Measurements from ENCODE around the gene SPC24.
"Not testable (repeated sequence)": the region's sequence is repeated elsewhere in the genome, so short reads cannot be mapped to it uniquely, and the experiment has no call there.

SPC24 gene

DNA sequence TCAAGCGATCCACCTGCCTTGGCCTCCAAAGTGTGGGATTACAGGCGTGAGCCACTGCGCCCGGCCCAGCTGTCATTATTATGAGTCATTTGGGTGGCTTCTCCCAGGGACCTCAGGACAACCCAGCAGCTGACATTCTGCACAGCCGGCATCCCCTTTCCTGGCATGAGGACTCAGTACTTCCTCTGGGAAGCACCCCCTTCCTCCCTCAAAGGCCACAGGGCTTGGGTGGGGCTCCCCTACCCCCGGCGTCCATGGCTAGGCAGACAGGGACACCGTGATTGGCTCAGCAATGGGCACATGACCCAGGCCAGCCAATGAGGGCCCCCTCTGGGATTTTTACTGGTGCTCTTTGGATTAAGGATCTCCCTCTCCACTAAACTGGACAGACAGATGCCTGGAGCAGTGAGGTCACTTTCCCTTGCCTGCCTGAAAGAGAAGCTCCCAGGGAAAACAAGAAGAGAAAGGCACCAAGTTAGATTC lies 35.7 kb upstream of the SPC24 start:
- DNase-seq = no peak

DNA sequence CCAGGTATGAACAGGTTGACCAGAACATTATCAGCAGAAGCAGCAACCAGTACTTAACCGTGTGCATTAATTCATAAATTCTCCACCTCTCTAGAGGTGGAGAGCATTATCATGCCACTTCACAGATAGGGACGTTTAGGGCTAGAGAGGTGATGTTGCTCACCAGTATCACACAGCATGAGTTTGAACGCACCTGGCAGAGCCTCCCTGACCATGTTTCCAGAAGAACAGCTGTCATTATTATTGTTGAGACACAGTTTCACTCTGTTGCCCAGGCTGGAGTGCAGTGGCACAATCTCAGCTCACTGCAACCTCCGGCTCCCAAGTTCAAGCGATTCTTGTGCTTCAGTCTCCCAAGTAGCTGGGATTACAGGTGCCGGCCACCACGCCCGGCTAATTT lies 34.9 kb upstream of the SPC24 start:
- no peak for DNase-seq

DNA sequence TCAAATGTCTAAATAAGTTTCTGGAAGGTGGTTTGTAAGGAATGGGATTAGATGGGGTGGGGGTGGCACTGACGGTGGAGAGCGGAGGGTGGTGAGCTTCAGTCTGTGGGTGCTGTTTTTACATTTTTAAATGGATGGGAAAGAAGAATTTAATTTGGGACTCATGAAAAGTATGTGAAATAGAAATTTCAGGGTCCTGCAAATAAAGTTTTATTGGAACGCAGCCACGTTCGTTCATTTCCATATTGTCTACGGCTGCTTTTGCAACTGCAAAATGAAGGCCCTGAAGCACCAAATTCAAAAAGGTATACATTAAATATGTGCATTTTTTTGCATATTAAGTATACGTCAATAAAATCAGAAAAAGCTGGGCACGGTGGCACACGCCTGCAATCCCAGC lies 31.9 kb upstream of the SPC24 start:
- no peak for DNase-seq

DNA sequence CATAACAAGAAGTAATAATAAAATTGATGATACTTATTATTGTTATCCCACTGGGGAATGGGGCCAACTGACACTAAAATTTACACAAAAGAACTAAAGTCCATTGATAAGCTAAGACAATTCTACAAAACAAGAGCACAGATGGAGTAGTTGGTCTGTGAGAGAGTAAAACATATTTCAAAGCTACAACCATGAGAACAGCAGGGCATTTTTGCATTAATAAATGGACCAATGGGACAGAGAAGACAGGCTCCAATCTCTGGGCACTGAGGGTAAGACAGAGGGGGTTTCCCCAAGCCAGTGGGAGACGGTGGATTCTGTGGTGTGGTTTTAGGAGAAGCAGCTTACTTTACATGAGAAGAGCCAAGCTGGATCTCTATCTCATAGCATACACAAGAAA lies 27.4 kb upstream of the SPC24 start:
- no peak for DNase-seq

DNA sequence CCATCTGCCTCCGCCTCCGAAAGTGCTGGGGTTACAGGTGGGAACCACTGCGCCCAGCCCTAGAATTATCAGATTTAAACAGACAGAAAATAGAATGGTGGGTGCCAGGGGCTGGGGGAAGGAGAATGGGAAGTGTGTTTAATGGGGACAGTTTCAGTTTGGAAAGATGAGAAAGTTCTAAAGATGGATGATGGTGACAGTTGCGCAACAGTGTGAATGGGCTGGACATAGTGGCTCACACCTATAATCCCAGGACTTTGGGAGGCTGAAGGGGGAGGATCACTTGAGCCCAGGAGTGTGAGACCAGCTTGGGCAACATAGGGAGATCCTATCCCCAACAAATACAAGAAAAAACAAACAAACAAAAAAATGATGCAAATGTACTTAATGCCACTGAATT lies 25.9 kb upstream of the SPC24 start:
- DNase-seq = no peak

DNA sequence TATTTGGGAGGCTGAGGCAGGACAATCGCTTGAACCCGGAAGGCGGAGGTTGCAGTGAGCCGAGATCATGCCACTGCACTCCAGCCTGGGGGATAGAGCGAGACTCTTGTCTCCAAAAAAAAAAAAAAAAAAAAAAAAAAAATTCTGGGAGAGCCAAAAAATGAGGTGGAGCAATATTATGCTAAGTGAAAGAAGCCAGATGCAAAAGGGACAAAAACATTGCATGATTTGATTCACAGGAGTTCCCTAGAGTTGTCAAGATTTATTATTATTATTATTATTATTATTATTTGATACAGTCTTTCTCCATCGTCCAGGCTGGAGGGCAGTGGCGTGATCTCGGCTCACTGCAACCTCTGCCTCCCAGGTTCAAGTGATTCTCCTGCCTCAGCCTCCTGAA lies 25.4 kb upstream of the SPC24 start:
- not testable (repeated sequence) for DNase-seq

DNA sequence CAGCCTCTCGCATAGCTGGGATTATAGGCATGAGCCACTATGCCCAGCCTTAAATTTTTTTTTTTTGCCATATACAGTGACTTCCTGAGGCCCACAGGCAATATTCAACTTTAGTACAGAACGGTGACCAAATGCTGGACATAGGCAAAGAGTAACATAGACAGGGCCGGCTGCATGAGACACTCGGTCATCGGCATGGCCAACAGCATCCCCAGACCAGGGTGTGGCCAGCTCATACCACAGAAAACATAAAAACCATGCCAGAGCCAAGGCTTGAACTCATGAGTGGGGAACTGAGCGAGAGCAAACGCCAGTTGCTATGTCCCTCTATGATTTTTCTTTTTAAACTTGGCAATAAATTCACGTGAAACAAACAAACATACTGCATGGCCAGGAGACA lies 24.8 kb upstream of the SPC24 start:
- no peak for DNase-seq

DNA sequence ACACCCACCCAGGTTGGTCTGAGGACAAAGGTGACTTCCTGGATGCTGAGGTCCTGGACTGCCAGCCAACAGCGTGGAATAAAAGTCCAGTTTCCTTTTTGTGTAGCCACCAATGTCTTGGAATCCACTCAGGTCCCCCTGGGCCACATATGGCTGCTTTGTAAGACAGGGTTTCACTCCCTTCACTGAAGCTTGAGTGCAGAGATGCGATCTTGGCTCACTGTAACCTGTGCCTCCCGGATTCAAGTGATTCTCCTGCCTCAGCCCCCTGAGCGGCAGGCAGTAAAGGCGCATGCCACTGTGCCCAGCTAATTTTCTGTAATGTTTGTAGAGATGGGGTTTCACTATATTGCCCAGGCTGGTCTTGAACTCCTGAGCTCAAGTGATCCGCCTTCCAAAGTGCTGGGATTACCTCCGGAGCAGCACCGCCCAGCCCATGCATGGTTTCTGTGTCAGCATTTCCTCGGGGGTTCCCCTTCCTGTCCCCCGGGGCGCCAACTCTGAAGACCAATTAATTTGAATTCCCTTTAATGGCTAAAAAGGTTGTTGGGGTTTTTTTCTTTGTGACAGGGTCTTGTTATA lies 24.2 kb upstream of the SPC24 start:
- no peak for DNase-seq

DNA sequence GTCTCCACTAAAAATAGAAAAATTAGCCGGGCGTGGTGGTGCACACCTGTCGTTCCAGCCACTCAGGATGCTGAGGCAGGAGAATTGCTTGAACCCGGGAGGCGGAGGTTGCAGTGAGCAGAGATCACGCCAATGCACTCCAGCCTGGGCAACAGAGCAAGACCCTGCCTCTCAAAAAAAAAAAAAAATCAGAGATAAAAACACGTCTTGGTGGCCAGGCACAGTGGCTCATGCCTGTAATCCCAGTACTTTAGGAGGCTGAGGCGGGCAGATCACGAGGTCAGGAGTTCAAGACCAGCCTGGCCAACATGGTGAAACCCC lies 23.5 kb upstream of the SPC24 start:
- not testable (repeated sequence) for DNase-seq

DNA sequence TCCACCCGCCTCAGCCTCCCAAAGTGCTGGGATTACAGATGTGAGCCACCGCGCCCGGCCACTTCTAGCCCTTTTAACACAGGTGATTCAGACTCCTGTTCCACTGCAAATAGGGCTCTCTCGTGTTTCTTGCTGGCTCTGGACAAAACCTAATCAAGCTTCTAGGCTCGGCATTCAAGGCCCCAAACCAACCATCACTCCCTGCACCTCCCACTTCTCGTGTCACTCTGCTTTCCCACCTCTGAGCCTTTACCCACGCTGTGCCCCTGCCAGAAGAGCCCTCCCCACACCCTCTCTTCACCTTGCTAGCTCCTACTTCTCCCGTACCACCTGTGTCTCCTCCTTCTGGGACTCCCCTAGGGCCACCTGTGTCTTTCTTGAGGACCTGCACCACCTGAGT lies 22.0 kb upstream of the SPC24 start:
- DNase-seq = no peak

DNA sequence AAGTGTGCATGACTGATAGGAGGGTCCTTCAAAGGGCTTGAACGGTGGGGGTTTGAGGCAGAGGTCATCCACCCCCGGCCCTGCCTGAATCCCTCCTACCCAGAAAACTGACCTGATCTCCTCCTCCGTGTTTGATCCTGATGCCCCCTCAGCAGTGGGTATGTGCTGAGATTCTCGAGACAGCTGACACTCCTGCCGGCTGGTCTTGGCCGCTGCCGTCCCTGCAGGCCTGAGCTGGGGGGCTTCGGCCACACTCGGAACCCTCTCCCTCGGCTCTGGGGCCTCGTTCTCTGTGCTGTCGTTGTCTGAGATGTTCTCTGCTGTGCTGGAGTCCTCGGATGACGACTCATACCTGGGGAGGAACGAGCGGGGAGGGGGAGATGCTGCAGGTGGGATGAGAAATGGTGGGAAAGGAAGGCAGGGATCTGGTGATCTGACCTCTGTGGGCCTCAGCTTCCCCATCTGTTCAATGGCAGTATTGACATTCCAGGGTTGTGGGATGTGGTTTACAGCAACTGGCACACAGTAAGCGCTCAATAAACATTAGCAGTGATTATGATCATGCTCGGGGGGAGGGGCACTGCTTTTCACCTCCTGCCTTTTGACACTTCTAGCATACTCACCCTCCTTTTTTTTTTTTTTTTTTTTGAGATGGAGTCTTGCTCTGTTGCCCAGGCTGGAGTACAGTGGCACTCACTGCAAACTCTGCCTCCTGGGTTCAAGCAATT lies 21.0 kb upstream of the SPC24 start:
- no peak for DNase-seq

DNA sequence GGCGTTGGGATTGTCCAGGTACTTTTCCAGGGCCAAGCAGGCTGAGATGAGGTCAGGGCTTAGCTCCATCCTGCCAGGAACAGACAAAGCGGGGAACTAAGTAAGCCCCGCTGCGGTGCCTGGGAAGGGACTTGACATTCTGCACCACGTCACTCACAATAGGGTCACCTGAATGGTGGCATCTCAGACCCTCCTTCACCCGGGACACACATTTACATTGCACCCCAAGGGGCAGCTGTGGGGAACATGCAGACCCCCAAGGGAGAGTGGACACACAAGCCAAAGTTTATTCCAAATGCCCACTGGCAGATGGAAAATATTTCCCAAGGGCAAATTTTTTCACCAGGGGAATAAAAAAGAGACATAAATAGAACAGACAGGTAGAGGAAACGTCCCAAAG lies 20.3 kb upstream of the SPC24 start:
- DNase-seq = no peak

DNA sequence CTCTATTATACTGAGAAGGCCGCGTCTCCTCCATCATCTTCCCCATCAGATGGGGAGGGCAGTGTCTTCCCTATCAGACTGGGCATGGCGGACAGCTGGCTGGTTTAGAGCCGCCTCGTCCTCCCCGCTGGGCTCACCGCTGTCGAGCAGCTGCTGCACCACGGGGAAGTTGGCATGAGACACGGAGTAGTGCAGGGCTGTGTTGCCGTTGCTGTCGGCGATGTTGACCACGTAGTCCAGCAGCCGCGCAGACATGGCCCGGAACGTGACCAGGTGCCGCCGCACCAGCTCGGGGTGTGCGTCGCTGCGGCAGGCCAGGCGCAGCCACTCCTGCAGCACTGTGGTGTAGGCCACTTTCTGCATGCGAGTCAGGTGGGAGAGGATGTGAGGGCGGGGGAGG lies 18.8 kb upstream of the SPC24 start:
- no peak for DNase-seq

DNA sequence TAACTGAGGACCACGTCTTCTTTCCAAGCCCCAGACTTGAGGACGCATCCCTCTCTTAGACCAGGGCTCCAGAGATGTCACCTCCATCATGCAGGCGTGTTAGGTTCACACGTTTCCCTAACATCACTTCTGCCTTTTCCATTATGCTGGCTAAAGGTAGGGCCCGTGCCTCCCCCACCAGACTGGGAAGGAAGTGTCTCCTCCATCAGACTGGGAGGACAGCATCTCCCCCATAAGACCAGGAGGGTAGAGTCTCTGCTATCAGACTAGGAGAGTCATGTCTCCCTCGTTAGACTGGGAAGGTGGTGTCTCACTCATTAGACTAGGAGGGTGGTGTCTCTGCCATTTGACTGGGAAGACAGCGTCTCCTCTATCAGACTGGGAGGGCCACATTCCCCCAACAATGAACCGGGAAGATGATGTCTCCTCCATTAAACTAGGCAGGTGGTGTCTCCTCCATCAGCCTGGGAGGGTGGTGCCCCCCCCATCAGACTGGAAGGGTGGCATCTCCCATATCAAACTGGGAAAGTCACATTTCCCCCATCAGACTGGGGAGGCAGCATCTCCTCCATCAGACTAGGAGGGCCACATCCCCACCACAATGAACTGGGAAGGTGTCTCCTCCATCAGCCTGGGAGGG lies 18.1 kb upstream of the SPC24 start:
- no peak for DNase-seq

DNA sequence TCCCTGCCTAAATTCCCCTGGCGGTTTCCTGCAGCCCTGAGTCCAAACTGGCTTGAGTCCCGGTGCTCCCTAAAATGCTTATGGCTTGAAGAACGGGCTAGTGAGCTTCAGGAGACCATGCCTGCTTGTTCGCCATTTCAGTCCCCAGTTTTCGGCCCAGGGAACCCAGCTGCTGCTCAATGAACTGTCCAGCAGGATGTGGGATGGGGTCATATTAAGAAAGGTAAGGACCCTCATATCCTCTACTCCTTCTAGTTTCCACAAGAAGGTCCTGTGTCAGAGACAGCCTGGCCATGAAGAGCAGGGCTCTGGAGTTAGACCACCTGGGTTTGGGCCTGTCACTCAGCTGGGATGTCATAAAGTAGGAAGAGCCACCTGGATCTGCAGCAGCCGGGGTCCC lies 17.0 kb upstream of the SPC24 start:
- no peak for DNase-seq

DNA sequence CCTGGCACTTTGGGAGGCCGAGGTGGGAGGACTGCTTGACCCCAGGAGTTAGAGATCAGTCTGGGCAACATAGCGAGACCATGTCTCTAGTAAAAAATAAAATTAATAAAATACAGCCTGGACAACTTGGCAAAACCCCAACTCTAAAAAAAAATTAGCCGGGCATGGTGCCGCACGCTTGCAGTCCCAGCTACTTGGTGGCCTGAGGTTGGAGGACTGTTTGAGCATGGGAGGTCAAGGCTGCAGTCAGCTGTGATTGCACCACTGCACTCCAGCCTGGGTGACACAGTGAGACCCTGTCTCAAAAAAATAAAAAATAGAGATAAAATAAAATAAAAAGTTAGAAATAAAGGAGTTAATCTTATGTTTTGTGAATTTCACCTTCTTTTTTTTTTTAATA lies 15.6 kb upstream of the SPC24 start:
- DNase-seq = no peak

DNA sequence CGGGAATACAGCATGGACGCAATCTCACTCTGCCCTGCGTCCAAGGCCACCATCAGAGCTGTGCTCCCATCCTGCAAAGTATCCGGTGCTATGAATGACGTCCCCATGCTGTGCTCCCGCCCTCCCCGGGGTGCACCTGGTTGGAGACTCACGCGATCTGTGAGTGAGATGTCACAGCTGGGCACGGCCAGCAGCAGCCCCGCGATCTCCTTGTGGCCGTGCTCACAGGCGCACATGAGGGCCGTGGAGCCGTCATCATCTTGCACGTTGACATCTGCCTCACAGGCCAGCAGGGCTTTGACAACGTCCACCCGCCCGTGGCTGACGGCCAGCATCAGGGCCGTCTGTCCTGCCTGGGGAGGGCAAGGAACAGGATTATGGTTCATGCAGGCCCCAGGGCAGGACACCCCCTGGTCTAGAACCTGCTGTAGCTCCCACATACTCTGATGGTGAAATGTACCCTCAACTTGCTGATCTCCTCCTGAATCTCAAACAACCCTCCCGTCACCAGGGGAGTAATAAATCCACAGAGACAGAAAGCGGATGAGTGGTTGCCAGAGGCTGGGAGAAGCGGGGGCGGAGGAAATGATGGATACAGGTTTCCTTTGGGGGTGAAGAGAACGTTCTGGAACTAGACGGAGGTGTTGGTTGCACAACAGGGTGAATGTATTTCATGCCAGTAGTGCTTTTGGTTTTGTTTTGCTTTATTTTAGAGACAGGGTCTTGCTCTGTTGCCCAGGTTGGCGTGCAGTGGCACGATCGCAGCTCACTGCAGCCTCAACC lies 14.5 kb upstream of the SPC24 start:
- DNase-seq = no peak

DNA sequence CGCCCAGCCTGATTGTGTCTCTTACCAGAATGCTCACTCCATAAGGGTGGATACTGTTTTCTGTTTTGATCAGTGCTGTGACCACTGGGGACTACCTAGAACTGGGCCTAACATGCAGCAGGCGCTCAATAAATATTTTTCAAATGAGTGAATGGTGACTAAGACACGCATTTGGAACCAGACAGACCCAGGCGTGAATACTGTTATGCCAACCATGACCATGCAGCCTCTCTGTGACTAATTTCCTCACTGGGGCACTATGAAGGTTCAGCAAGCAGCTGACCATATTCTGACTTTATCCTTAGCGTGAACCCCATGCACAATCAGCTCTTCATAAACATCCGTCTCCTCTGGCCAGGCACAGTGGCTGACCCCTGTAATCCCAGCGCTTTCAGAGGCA lies 13.0 kb upstream of the SPC24 start:
- no peak for DNase-seq

DNA sequence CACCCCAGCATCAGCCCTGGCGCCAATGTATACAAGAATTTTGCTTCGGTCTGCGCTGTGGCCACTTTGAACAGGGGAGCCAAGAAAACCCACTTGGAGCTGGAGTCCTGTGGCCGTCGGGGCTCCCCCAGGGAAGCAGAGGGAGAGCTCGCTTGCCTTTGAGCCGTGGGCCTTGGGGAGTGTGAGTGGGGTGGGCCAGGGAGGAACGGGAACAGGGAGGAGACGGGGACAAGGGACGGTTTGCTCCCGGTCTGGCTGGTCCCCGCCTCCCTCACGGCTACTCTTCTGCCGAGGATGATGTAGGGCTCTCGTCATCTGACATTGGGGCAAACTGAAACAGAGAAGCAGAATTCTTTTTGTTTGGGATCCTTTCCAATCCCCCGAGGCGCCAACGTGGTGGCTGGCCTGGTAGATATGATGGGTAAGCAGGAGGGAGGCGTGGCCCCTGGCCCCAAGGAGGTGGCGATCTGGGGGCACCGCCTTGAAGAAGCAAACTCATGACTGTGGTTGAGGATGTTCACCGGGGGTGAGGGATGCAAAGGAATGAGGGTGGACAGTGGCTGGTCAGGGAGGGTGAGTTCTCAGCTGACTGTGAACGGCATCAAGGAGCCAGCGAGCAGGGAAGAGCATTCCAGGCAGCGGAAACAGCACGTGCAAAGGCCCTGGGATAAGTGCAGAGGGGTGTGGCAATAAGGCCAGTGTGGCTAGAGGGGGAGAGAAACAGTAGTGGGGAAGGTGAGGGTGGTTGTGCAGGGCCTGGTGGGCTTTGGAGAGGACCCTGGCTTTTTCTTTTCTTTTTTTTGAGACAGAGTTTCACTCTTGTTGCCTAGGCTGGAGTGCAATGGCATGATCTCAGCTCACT lies 10.9 kb upstream of the SPC24 start:
- no peak for DNase-seq

DNA sequence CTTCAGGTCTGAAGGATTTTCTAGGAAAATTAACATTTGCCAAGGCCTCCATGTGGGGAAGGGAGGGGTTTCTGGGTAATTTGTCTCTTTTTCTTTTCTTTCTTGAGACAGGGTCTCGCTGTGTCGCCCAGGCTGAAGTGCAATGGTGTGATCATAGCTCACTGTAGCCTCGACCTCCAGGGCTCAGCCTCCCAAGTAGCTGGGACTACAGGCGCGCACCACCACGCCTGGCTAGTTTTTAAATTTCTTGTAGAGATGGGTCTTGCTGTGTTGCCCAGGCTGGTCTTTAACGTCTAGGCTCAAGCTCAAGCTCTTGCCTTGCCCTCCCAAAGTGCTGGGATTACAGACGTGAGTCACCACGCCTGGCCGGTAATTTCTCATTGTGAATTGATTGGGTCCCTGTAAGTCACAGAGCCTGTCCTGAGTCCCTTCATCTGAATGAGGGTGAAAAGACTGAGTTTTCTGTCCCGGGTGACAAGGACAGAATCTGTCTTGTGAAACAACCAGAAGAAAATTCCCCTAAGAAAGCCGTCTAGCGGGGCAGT lies 10.0 kb upstream of the SPC24 start:
- no peak for DNase-seq

DNA sequence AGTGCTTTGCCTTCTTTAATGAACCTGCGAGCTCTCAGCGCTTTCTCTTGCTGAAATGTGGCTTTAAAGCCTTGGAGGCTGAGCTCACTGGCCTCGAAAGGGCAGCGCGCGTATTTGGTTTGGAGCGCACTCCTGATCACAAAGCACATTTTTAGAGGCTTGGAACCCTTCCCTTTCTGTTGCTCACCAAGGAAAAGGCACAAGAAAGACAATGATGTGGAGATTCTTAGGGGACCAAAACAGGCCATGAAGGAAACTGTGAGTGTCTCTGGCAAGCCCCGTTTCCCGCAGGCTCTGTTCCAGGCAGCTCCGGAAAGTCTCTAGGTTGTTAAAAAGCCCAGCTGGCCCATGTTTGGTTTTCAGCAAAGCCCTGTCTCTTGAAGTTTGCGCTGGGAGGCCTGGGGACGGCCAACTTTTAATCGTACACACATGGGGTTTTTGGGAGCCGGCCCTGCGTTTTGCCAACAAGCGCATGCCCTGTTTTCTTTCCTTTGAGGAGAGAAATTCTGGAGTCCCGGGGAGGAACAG lies 9.4 kb upstream of the SPC24 start:
- DNase-seq = no peak

DNA sequence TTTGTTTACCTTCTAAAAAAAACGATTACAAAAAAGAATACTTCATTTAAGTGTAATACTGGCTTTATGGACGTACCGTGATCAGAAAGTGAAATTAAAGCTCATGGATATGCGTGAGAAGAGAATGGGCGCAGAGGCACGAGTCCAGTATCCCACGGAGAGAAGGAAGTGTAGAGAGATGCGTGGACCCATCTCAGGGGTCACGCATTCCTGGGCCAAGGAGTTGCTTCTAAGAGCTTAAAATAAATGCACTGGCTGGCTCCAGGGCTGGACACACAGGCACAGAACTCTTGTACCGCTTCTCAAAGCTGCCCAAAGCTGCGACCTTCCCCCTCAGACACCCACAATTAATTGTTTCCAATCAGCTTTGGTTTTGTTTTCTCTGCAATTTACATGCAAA lies 8.7 kb upstream of the SPC24 start:
- no peak for DNase-seq

DNA sequence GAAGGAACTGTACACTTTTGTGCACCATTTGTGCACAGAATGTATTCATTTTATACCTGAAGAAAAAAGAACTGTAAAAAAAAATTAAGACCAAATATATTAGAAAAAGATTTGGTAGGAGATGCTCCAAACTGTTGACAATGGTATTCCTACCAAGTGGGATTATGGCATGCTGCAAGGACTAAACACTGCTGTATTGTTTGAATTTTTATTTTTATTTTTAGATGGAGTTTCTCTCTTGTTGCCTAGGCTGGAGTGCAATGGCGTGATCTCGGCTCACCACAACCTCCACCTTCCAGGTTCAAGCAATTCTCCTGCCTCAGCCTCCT lies 4.8 kb upstream of the SPC24 start:
- not testable (repeated sequence) for DNase-seq

Data from CD4-positive, alpha-beta T cell treated with Interleukin-21 for 1 hour (primary cell).